ENCODE measurements around the gene CTDNEP1.

DNA sequence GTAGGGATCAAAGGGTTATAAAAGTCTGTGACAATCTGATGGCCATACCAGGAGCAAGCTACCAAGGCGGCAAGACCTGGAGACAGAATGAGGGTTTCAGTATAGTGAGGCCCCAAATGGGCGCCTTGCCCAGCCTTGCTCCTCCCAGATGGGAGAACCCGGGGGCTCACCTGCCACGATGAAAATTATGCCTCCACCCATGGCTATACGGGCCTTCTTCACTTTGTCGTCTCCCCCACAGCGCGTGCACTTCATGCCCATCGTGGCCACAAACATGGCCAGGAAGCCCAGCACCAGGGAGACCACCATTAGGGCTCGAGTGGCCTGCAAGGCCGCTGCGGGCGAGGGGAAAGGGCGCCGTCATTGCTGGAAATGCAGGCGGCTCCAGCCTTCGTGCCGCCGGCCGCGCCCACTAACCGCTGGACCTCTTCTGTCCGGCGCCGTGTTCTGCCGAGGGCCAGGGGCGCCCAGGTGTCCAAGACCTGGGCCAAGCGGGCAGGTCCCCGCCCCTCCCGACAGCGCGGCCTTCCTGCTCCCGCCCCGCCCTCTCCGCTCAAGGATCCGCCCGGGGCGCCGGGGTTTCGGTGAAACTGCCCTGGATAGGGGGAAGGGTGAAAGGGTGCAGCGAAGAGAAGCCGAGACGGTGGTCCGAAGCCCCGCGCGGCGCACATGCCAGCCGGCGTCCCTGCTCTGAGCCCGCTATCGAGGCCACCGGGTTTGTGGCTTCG is 9.3 kb upstream of the CTDNEP1 start:
- 0 out of 2 replicates have a peak, but pooled peaks have one; percentile 39 for TF ChIP-seq MAX (IDR thresholded peaks at IDR 0.05)
- no peak for TF ChIP-seq EP300 (IDR thresholded peaks at IDR 0.05; ENCODE audit: borderline replicate concordance)
- no peak for TF ChIP-seq YY1 (IDR thresholded peaks at IDR 0.05; ENCODE audit: low read depth)
- TF ChIP-seq RAD21 (IDR thresholded peaks at IDR 0.05; ENCODE audit: low read depth): no peak
- no peak for TF ChIP-seq CEBPB (IDR thresholded peaks at IDR 0.05)
- TF ChIP-seq REST (IDR thresholded peaks at IDR 0.05; ENCODE audit: low read depth): no peak
- TF ChIP-seq NFIC (IDR thresholded peaks at IDR 0.05): no peak
- TF ChIP-seq TAF1 (IDR thresholded peaks at IDR 0.05; ENCODE audit: low read depth): peak; percentile 46
- TF ChIP-seq FOXM1 (IDR thresholded peaks at IDR 0.05; ENCODE audit: borderline replicate concordance, low read depth): no peak
- TF ChIP-seq, protein P1, sequence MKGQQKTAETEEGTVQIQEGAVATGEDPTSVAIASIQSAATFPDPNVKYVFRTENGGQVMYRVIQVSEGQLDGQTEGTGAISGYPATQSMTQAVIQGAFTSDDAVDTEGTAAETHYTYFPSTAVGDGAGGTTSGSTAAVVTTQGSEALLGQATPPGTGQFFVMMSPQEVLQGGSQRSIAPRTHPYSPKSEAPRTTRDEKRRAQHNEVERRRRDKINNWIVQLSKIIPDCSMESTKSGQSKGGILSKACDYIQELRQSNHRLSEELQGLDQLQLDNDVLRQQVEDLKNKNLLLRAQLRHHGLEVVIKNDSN (IDR thresholded peaks at IDR 0.05): no peak

Data from Ishikawa (cell line).